ENCODE measurements around the gene SRCIN1. TPM values are rescaled to one million over a fixed set of nuclear protein-coding genes. Genes with fewer than 3 reads are reported as not detected.

SRCIN1 gene
- total and polyA plus RNA-seq, 12 donors: 0.27 to 3.2 (median 1.2) TPM

- TF ChIP-seq, protein P1, sequence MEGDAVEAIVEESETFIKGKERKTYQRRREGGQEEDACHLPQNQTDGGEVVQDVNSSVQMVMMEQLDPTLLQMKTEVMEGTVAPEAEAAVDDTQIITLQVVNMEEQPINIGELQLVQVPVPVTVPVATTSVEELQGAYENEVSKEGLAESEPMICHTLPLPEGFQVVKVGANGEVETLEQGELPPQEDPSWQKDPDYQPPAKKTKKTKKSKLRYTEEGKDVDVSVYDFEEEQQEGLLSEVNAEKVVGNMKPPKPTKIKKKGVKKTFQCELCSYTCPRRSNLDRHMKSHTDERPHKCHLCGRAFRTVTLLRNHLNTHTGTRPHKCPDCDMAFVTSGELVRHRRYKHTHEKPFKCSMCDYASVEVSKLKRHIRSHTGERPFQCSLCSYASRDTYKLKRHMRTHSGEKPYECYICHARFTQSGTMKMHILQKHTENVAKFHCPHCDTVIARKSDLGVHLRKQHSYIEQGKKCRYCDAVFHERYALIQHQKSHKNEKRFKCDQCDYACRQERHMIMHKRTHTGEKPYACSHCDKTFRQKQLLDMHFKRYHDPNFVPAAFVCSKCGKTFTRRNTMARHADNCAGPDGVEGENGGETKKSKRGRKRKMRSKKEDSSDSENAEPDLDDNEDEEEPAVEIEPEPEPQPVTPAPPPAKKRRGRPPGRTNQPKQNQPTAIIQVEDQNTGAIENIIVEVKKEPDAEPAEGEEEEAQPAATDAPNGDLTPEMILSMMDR (IDR thresholded peaks at IDR 0.05): no peak
- intact Hi-C loops (cut with DNase I): no loop called here
- no peaks in the 10 kb centered on the region for H3K36me3 ChIP-seq
- no peak overlapping the region for H3K27ac ChIP-seq
- no peak for DNase-seq
- 78 to 80% methylated on average over 12 of the region's 12 CpGs for WGBS, 2 donors
- peaks cover 0 to 63% (median 34%) of the 10 kb centered on the region in 7 donors for H3K27me3 ChIP-seq
- no peaks in the 10 kb centered on the region for H3K9me3 ChIP-seq
- no peak for ATAC-seq
- no peak overlapping the region for H3K4me3 ChIP-seq
- no peaks in the 10 kb centered on the region for H3K4me1 ChIP-seq
Measured at GRCh38 chr17:38620551-38621277, 15.0 kb upstream of the SRCIN1 start.

DNA sequence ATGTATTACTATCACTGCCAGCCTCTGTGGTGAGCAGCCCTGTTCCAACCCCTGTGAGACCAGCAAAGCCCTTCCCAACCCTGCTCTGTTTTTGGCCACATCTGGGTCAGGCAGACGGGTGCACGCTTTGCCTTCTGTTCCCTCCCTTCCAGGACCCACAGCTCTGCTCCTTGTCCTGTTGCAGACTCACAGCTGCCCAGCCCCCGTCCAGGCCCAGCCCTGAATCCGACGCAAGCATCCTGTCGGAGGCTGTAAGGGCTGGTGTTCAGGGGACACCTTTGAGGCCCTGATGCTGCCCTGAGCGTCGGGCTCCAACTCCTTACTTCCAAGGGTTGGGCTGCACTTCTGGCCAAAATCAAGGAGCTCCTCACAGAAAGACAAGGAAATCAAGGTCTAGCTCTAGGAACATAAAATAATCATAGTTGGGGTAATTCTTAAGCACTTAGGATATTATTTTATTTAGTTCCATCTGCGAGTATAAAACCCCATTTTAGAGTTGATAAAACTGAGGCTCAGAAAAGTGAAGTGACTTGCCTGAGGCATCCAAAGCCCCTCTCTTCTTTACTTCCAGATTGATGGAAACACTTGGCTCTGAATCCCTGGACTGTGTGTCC is 14.3 kb upstream of the SRCIN1 start:
- no peaks in the 10 kb centered on the region for H3K9me3 ChIP-seq
- no peak overlapping the region for H3K27ac ChIP-seq
- H3K4me1 ChIP-seq: no peaks in the 10 kb centered on the region
- DNase-seq (no peak), ATAC-seq (no peak)
- WGBS, 2 donors: 60 to 65% methylated on average over 9 of the region's 9 CpGs
- H3K36me3 ChIP-seq: no peaks in the 10 kb centered on the region
- H3K4me3 ChIP-seq: no peak overlapping the region
- H3K27me3 ChIP-seq: peaks cover 0 to 60% (median 33%) of the 10 kb centered on the region in 7 donors
- intact Hi-C loops (cut with DNase I): no loop called here
- TF ChIP-seq, protein P1 (IDR thresholded peaks at IDR 0.05): no peak

DNA sequence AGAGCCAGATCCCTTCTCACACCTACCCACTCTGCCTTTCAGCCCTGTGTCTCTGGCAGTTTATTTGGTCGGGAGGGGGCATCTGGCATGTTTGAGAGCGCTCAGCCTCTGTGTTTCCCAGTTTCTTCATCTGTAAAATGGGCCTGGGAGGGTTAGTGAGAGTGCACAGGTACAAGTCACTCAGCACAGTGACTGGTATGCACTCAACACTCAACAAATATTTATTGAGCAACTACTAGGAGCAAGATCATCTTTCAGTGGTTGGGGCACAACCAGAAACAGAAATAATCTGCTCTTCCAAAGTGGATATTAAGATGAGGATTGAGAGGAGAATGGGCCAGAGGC is 13.7 kb upstream of the SRCIN1 start:
- ATAC-seq (no peak), DNase-seq (no peak)
- TF ChIP-seq, protein P1 (IDR thresholded peaks at IDR 0.05): no peak
- intact Hi-C loops (cut with DNase I): no loop called here
- Histone ChIP-seq H3K4me1 (no peaks in the 10 kb centered on the region), H3K27me3 (peaks cover 0 to 58% (median 29%) of the 10 kb centered on the region in 7 donors), H3K27ac (no peak overlapping the region), H3K9me3 (no peaks in the 10 kb centered on the region), H3K4me3 (no peak overlapping the region), H3K36me3 (no peaks in the 10 kb centered on the region)
- WGBS, 2 donors: 93 to 96% methylated on average over 2 of the region's 2 CpGs

- TF ChIP-seq, protein P1 (IDR thresholded peaks at IDR 0.05): no peak
Measured at GRCh38 chr17:38617967-38618760, 12.4 kb upstream of the SRCIN1 start.

More at GRCh38 chr17:38617967-38618760, 12.4 kb upstream of the SRCIN1 start:
- no peaks in the 10 kb centered on the region for H3K9me3 ChIP-seq
- H3K36me3 ChIP-seq: no peaks in the 10 kb centered on the region
- intact Hi-C loops (cut with DNase I): no loop called here
- ATAC-seq: no peak
- 88 to 91% methylated on average over 11 of the region's 11 CpGs for WGBS, 2 donors
- no peak overlapping the region for H3K4me3 ChIP-seq
- DNase-seq: no peak
- H3K27ac ChIP-seq: no peak overlapping the region
- peaks cover 0 to 52% (median 28%) of the 10 kb centered on the region in 7 donors for H3K27me3 ChIP-seq
- H3K4me1 ChIP-seq: no peaks in the 10 kb centered on the region
